HCT116 (cell line): ENCODE measurements around the gene PAPOLB. TPM values are rescaled to one million over a fixed set of nuclear protein-coding genes. Genes with fewer than 3 reads are reported as not detected.

Experiments used
- ATAC-seq: fragments of 200-7000 bp; cut with Tn5 transposase; 2 replicates; pipeline ENCODE4 v1.9.1; 2020; ENCODE audit warnings: mild to moderate bottlenecking, moderate library complexity
- BruUV-seq: library from RNA; stranded (reverse); fragments of 400-500 nt; replicated peaks from 2 replicates; lab custom pipeline; 2021; lab: Mats Ljungman, UMichigan
- CTCF ChIA-PET: fragments of 300-600 bp; sonication (Branson Sonifier 250); formaldehyde crosslinking; loops from one replicate; lab custom pipeline; 2021; ENCODE audit warnings: antibody characterized with exemption; lab: Charles Lee
- POLR2A ChIA-PET: fragments of 300-600, 350-600 bp; sonication (Branson Sonifier 250); formaldehyde crosslinking; loops from one replicate; lab custom pipeline; 2021; ENCODE audit warnings: antibody characterized with exemption; lab: Charles Lee
- RAD21 ChIA-PET, 2 experiments: fragments of 300-600 bp; sonication (Branson Sonifier 250); formaldehyde crosslinking; loops; one replicate each; lab custom pipeline; 2023; ENCODE audit warnings: low total read pairs in 2 of 2; ENCODE audit not compliant: uncharacterized antibody in 2 of 2, unreplicated experiment in 2 of 2, low non-redundant PET in 1 of 2; lab: Charles Lee
- DNase-seq: peaks from one replicate; pipeline ENCODE4 v3.0.0-alpha.2; 2010; ENCODE audit warnings: low read depth, low spot score
- H2AFZ ChIP-seq: fragments of 200-600 bp; shearing (Covaris generic), sonication (generic); 2 replicates; pipeline ENCODE4 v1.6.1; 2017; ENCODE audit warnings: low read depth, mixed run types, mixed read lengths, antibody characterized with exemption, low read length; ENCODE audit not compliant: poor library complexity, severe bottlenecking
- H3K27ac ChIP-seq: 2 replicates; pipeline ENCODE4 v1.5.1; 2012; ENCODE audit warnings: low read depth, low read length
- H3K27me3 ChIP-seq: fragments of 200-600 bp; sonication (generic); 2 replicates; pipeline ENCODE4 v1.6.1; 2016; ENCODE audit warnings: mixed run types, low read length, mixed read lengths; ENCODE audit not compliant: insufficient read depth
- H3K36me3 ChIP-seq, 2 experiments: fragments of 200-500 bp in 1 of 2; fragments of 200-600 bp in 1 of 2; sonication (Bioruptor generic) in 1 of 2; sonication (generic) in 1 of 2; 2 replicates each; pipeline versions ENCODE4 v1.5.1 to v1.6.1; 2014 to 2016; ENCODE audit warnings: low read length in 2 of 2, inconsistent platforms in 1 of 2, mixed read lengths in 1 of 2, mixed run types in 1 of 2; ENCODE audit not compliant: insufficient read depth in 2 of 2, control insufficient read depth in 1 of 2
- H3K4me1 ChIP-seq, 2 experiments: fragments of 200-600 bp in 1 of 2; sonication (generic) in 1 of 2; 2 replicates each; pipeline versions ENCODE4 v1.5.1 to v1.6.1; 2012 to 2017; ENCODE audit warnings: low read length in 2 of 2, inconsistent platforms in 1 of 2, mild to moderate bottlenecking in 1 of 2, mixed read lengths in 1 of 2, mixed run types in 1 of 2, moderate library complexity in 1 of 2; ENCODE audit not compliant: insufficient read depth in 2 of 2, control insufficient read depth in 1 of 2
- H3K4me2 ChIP-seq: fragments of 200-600 bp; sonication (generic); 2 replicates; pipeline ENCODE4 v1.6.1; 2017; ENCODE audit warnings: mixed run types, low read length, mixed read lengths
- H3K4me3 ChIP-seq, 2 experiments: fragments of 200-600 bp in 1 of 2; sonication (generic) in 1 of 2; replicated peaks in 1 of 2; 2 replicates each; pipeline ENCODE4 v1.5.1; 2011 to 2016; ENCODE audit warnings: low read length in 2 of 2, control low read depth in 1 of 2, low read depth in 1 of 2, mild to moderate bottlenecking in 1 of 2, mixed read lengths in 1 of 2, mixed run types in 1 of 2
- H3K79me2 ChIP-seq: fragments of 200-600 bp; sonication (generic); 2 replicates; pipeline ENCODE4 v1.6.1; 2017; ENCODE audit warnings: mild to moderate bottlenecking, mixed run types, low read length, moderate library complexity, mixed read lengths; ENCODE audit not compliant: insufficient read depth
- H3K9ac ChIP-seq: fragments of 200-600 bp; sonication (generic); 2 replicates; pipeline ENCODE4 v1.6.1; 2016; ENCODE audit warnings: low read length, mixed read lengths
- H3K9me2 ChIP-seq: fragments of 200-600 bp; sonication (generic), shearing (Covaris generic); 2 replicates; pipeline ENCODE4 v1.6.1; 2017; ENCODE audit warnings: mixed run types, mild to moderate bottlenecking, moderate library complexity; ENCODE audit not compliant: insufficient read depth
- H3K9me3 ChIP-seq, 2 experiments: fragments of 200-500 bp in 1 of 2; fragments of 200-600 bp in 1 of 2; sonication (Bioruptor generic) in 1 of 2; sonication (generic) in 1 of 2; 2 replicates each; pipeline ENCODE4 v1.6.1; 2014 to 2017; ENCODE audit warnings: low read length in 2 of 2, mixed read lengths in 2 of 2, inconsistent platforms in 1 of 2, low read depth in 1 of 2, mild to moderate bottlenecking in 1 of 2, mixed run types in 1 of 2, moderate library complexity in 1 of 2; ENCODE audit not compliant: control insufficient read depth in 1 of 2, insufficient read depth in 1 of 2
- H4K20me1 ChIP-seq: fragments of 200-600 bp; sonication (generic), shearing (Covaris generic); 2 replicates; pipeline ENCODE4 v1.6.1; 2017; ENCODE audit warnings: mixed run types, mild to moderate bottlenecking, moderate library complexity; ENCODE audit not compliant: insufficient read depth
- EZH2 ChIP-seq: fragments of 200-600 bp; sonication (generic); IDR thresholded peaks from 2 replicates; pipeline ENCODE4 v1.6.1; 2017; ENCODE audit warnings: antibody characterized with exemption, mixed run types
- JUND ChIP-seq: IDR thresholded peaks from 2 replicates; pipeline ENCODE4 v1.6.1; 2012
- SIN3A ChIP-seq: IDR thresholded peaks from 2 replicates; pipeline ENCODE4 v1.6.1; 2012; ENCODE audit warnings: low read depth
- YY1 ChIP-seq: IDR thresholded peaks from 2 replicates; pipeline ENCODE4 v1.6.1; 2011; ENCODE audit warnings: low read length, low read depth, moderate library complexity, mild to moderate bottlenecking; ENCODE audit not compliant: insufficient replicate concordance; ENCODE audit errors: extremely low read depth
- intact Hi-C: fragments of 100-400 bp; cut with micrococcal nuclease; formaldehyde crosslinking; loops from 2 replicates; pipeline ENCODE4 v1.10.0; 2022
- total RNA-seq: library from RNA; stranded (reverse); gene quantifications from one replicate; pipeline ENCODE4 v1.2.1, GENCODE V29; 2021; ENCODE audit not compliant: unreplicated experiment
- TF ChIP-seq, protein P1 (sequence below): IDR thresholded peaks from 2 replicates; pipeline ENCODE4 v1.6.1; 2011; ENCODE audit warnings: mild to moderate bottlenecking, low read length, moderate library complexity; ENCODE audit not compliant: insufficient replicate concordance; ENCODE audit errors: extremely low read depth
- TF ChIP-seq, protein P2 (sequence below), 3 experiments: fragments of 200-600 bp in 1 of 3; sonication (generic) in 1 of 3; IDR thresholded peaks in 2 of 3; conservative IDR thresholded peaks in 1 of 3; 2 replicates each; pipeline ENCODE4 v1.5.1; 2012 to 2017; ENCODE audit warnings: low read depth in 2 of 3, low read length in 2 of 3, antibody characterized with exemption in 1 of 3, borderline replicate concordance in 1 of 3, control low read depth in 1 of 3, mild to moderate bottlenecking in 1 of 3, mixed read lengths in 1 of 3, mixed run types in 1 of 3, moderate library complexity in 1 of 3; ENCODE audit not compliant: insufficient read depth in 1 of 3

Gene PAPOLB
- total RNA-seq, 1 experiment from 2014 or later: 0.20 TPM

DNA sequence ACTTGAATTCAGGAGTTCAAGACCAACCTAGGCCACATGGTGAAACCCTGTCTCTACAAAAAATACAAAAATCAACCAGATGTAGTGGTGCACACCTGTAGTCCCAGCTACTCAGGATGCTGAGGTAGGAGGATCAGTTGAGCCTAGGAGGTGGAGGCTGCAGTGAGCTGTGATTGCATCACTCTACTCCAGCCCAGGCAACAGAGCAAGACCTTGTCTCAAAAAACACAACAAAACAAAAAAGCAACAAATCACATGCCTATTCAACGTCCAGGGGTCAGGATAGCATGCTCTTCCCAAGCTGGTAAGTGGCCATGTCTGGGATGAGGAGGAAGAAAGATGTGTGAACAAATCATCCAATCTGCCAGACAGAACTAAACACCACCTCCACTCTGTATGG, 27.9 kb upstream of the PAPOLB start (continued):
- TF ChIP-seq SIN3A: no peak

DNA sequence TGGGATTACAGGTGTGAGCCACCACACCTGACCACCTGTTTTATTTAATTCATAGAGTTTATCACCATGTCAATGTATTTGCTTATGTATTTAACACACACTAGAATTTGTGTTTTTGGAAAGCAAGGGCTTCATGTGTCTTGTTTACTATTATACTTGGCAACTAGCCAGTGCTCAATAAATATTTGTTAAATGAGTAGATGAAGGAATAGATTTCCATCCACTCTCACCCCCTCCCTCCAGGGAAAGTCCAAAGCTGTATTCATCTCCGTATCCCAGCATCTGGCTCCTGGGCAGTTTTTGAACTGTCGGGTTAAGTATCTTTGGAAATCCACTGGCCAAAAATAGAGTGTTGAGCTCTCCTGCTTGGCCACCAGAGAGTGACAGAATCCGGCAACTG, 26.3 kb upstream of the PAPOLB start:
- ATAC-seq: no peak
- no peaks in the 10 kb centered on the region for H3K27me3 ChIP-seq
- no peaks in the 10 kb centered on the region for H3K9me2 ChIP-seq
- no peaks in the 10 kb centered on the region for H4K20me1 ChIP-seq
- H3K4me3 ChIP-seq: no peak overlapping the region
- H3K79me2 ChIP-seq: no peaks in the 10 kb centered on the region
- H3K9me3 ChIP-seq: no peaks in the 10 kb centered on the region
- no peak overlapping the region for H2AFZ ChIP-seq
- H3K9ac ChIP-seq: no peak overlapping the region
- TF ChIP-seq, protein P1, sequence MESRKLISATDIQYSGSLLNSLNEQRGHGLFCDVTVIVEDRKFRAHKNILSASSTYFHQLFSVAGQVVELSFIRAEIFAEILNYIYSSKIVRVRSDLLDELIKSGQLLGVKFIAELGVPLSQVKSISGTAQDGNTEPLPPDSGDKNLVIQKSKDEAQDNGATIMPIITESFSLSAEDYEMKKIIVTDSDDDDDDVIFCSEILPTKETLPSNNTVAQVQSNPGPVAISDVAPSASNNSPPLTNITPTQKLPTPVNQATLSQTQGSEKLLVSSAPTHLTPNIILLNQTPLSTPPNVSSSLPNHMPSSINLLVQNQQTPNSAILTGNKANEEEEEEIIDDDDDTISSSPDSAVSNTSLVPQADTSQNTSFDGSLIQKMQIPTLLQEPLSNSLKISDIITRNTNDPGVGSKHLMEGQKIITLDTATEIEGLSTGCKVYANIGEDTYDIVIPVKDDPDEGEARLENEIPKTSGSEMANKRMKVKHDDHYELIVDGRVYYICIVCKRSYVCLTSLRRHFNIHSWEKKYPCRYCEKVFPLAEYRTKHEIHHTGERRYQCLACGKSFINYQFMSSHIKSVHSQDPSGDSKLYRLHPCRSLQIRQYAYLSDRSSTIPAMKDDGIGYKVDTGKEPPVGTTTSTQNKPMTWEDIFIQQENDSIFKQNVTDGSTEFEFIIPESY: no peak
- TF ChIP-seq JUND: no peak
- TF ChIP-seq YY1: no peak
- TF ChIP-seq, protein P2, sequence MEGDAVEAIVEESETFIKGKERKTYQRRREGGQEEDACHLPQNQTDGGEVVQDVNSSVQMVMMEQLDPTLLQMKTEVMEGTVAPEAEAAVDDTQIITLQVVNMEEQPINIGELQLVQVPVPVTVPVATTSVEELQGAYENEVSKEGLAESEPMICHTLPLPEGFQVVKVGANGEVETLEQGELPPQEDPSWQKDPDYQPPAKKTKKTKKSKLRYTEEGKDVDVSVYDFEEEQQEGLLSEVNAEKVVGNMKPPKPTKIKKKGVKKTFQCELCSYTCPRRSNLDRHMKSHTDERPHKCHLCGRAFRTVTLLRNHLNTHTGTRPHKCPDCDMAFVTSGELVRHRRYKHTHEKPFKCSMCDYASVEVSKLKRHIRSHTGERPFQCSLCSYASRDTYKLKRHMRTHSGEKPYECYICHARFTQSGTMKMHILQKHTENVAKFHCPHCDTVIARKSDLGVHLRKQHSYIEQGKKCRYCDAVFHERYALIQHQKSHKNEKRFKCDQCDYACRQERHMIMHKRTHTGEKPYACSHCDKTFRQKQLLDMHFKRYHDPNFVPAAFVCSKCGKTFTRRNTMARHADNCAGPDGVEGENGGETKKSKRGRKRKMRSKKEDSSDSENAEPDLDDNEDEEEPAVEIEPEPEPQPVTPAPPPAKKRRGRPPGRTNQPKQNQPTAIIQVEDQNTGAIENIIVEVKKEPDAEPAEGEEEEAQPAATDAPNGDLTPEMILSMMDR (IDR thresholded peaks at IDR 0.05 in 2 of 3, conservative IDR thresholded peaks at IDR 0.05 in 1 of 3; ENCODE audit: borderline replicate concordance in 1 of 3, insufficient read depth in 1 of 3, low read depth in 2 of 3, low read length in 2 of 3): no peak
- no peak for TF ChIP-seq EZH2
- ChIA-PET RAD21 (no interaction called here), CTCF (no interaction called here), POLR2A (no interaction called here)
- no peaks in the 10 kb centered on the region for H3K4me1 ChIP-seq
- no peak overlapping the region for H3K4me2 ChIP-seq
- H3K36me3 ChIP-seq: no peaks in the 10 kb centered on the region
- H3K27ac ChIP-seq: no peak overlapping the region
- intact Hi-C loops: no loop called here
- BruUV-seq: no TSS peak
- no peak for DNase-seq
